Bronchial epithelial cell (primary cell): ENCODE results near the gene IFNG-AS1. TPM values are rescaled to one million over a fixed set of nuclear protein-coding genes. Genes with fewer than 3 reads are reported as not detected.

Experiments used
- DNase-seq: peaks from one replicate; pipeline ENCODE4 v3.0.0-alpha.2; 2010; ENCODE audit warnings: low read depth
- FAIRE-seq: peaks from 2 replicates; lab custom pipeline; 2011; peaks lifted over from hg19 to GRCh38; lab: Jason Lieb, UNC
- H3K27me3 ChIP-seq: 2 replicates; pipeline ENCODE4 v1.5.1; 2011; ENCODE audit warnings: low read length; ENCODE audit not compliant: control insufficient read depth, insufficient read depth
- H3K36me3 ChIP-seq: 2 replicates; pipeline ENCODE4 v1.5.1; 2011; ENCODE audit warnings: low read length; ENCODE audit not compliant: control insufficient read depth, insufficient read depth
- H3K4me3 ChIP-seq: 2 replicates; pipeline ENCODE4 v1.5.1; 2011; ENCODE audit warnings: mild to moderate bottlenecking, low read depth, low read length, control low read depth
- total RNA-seq: library from RNA; depleted of rRNA; stranded (reverse); fragments of >200 nt; gene quantifications from 2 replicates; pipeline ENCODE4 v1.2.1, GENCODE V29; 2014
- TF ChIP-seq, protein P1 (sequence below): IDR thresholded peaks from 2 replicates; pipeline ENCODE4 v1.5.1; 2011; ENCODE audit warnings: mild to moderate bottlenecking, moderate library complexity, low read length, control low read depth, inconsistent platforms; ENCODE audit not compliant: insufficient read depth, severe bottlenecking

IFNG-AS1 gene
- total RNA-seq, 1 donor from 2014 or later, result not detected

DNA sequence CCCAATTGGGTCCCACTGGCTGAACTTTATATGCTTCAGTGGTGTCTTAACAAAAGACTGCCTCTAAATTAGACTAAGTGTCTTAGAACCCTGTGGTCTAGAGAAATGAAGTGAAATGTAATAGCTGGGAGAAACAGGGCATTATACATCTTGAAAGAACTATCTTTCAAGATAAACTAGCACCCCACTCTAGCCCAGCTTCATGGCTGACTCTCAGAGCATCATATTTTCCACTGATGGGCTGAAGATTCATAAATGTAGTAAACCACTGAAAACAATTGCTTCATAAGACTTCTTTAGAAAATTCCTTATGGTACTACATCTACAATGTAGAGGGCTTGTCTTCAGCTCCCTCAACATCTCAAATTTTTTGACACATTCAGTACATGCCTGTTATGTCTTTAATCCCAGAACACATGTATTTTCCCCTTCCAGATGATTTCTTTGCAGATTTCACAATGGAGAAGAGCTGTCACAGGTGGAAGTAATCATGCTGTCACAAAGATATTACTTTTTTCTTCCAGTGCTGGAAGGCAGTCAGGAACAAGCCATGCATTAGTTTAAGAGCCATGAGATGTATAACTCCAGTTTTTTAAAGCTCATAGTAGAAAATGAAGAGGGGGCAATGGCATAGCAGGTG, 48.5 kb downstream of the IFNG-AS1 start:
- TF ChIP-seq, protein P1, sequence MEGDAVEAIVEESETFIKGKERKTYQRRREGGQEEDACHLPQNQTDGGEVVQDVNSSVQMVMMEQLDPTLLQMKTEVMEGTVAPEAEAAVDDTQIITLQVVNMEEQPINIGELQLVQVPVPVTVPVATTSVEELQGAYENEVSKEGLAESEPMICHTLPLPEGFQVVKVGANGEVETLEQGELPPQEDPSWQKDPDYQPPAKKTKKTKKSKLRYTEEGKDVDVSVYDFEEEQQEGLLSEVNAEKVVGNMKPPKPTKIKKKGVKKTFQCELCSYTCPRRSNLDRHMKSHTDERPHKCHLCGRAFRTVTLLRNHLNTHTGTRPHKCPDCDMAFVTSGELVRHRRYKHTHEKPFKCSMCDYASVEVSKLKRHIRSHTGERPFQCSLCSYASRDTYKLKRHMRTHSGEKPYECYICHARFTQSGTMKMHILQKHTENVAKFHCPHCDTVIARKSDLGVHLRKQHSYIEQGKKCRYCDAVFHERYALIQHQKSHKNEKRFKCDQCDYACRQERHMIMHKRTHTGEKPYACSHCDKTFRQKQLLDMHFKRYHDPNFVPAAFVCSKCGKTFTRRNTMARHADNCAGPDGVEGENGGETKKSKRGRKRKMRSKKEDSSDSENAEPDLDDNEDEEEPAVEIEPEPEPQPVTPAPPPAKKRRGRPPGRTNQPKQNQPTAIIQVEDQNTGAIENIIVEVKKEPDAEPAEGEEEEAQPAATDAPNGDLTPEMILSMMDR, result no peak
- H3K27me3 ChIP-seq, result no peaks in the 10 kb centered on the region
- no peaks in the 10 kb centered on the region for H3K36me3 ChIP-seq
- H3K4me3 ChIP-seq, result no peak overlapping the region
- FAIRE-seq, result no peak
- DNase-seq, result no peak

DNA sequence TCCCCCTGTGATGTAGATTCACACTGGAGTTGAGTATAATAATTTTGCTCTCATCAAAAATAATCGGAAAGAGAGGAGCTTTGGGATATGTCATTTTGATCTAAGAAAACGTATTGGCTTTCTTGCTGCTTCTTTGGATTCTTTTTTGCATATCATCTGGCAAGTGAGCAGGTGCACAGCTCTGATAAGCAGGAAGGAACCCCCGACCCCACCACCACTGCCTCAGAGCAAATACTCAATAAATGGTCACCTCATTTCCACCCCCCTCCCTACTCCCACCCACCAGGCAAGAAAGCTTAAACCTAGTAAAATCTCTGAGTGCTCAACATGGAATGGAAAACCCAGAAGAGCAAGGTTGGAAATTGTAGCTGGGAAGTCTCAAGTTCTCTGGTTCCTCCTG, 49.4 kb downstream of the IFNG-AS1 start:
- FAIRE-seq, result no peak

DNA sequence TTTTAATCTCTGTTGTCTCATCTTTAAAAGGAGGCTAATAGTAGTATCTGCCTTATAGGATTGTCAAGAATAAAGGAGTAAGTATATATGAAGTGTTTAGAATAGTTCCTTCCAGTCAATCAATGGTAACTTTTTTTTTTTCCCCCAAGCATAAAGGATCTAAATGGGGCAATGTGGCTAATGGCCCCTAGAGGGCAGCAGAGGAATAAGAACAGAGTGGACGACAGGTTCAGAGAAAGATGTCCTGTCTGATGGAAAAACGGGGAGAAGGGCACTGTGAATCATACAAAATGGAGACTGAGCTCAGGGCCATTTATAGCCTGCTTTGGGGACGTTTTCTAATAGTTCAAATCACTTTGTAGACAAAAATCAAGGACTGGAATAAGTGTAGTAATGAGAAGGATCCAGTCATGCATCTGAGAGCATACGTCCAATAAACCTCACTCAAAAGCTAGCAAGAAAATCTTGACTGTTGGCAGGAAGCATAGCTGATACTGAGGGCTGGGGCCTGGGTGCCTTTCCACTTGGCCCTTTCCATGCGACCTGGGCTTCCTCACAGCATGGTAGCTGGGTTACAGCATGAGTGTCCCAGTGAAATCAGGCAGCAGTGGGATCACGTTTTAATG, 51.3 kb downstream of the IFNG-AS1 start:
- no peaks in the 10 kb centered on the region for H3K36me3 ChIP-seq
- no peak overlapping the region for H3K4me3 ChIP-seq
- no peaks in the 10 kb centered on the region for H3K27me3 ChIP-seq
- FAIRE-seq (no peak), DNase-seq (peak; percentile 78)
- TF ChIP-seq, protein P1, result peak; percentile 70

More for the DNA sequence above, 49.4 kb downstream of the IFNG-AS1 start:
- no peak for DNase-seq
- no peaks in the 10 kb centered on the region for H3K36me3 ChIP-seq
- no peak overlapping the region for H3K4me3 ChIP-seq
- TF ChIP-seq, protein P1, result no peak
- H3K27me3 ChIP-seq, result no peaks in the 10 kb centered on the region

DNA sequence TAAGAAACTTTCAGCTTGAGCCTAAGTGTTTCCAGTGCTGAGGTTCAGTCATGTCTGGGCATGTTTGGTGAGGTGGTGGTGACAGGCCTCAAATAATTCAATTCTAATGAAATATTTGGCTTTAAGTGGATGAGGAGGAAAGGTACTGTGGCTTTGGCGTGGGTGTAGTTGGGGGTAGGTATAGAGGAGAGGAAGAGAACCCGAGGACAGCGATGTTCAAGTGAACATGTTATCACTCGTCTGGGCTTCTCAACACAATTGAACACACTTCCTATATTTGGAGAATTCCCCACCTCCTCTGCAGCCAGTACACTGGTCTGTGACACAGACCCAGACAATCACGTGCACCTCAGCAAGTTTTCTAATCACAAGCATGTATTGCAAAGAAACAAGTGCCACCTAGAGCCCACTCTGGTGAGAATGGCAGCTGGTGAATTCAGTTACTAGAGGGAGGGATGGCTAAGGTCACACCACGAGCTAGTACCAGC, 53.0 kb downstream of the IFNG-AS1 start:
- FAIRE-seq, result peak; percentile 90
- peak; percentile 98 for DNase-seq
- TF ChIP-seq, protein P1, result no peak
- Histone ChIP-seq H3K27me3 (no peaks in the 10 kb centered on the region), H3K4me3 (no peak overlapping the region), H3K36me3 (no peaks in the 10 kb centered on the region)

DNA sequence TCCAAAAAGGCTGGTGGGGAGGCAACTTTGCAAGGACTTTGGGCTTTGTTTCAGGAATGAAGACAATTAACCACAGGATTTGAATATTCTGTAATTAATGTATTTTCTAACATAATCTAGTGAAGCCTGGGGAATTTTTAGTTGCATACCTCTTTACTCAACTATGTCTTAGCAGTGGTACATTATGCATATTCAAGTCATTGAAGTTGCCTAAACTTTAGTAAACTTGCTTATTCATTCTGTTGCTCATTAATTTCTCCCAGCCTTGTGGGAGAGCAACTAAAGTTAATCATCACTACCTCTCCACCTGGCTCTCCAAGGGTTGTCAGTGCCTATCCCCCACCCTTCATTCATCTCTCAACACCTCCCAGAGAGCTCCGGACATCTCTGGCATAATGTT, 54.2 kb downstream of the IFNG-AS1 start:
- DNase-seq (peak; percentile 37), FAIRE-seq (no peak)
- TF ChIP-seq, protein P1, result no peak
- H3K4me3 ChIP-seq, result no peak overlapping the region
- no peaks in the 10 kb centered on the region for H3K27me3 ChIP-seq
- H3K36me3 ChIP-seq, result no peaks in the 10 kb centered on the region
